HEK293 (cell line): ENCODE data around the gene ZNF33B.

ENCODE experiments used
- CTCF ChIA-PET: fragments of 350-600 bp; formaldehyde crosslinking; extraction: SDS; loops from one replicate; lab custom pipeline; 2021; ENCODE audit warnings: antibody characterized with exemption; lab: Yijun Ruan, JAX
- POLR2A ChIA-PET: fragments of 300-600 bp; formaldehyde crosslinking; extraction: SDS; loops from one replicate; lab custom pipeline; 2020; ENCODE audit warnings: antibody characterized with exemption, inconsistent platforms; lab: Yijun Ruan, JAX
- H3K27ac ChIP-seq: fragments of 200-500 bp; sonication (Bioruptor generic); 2 replicates; pipeline ENCODE4 v1.5.1; 2014; ENCODE audit warnings: low read depth, low read length, control low read depth, inconsistent platforms; ENCODE audit errors: extremely low read depth
- H3K36me3 ChIP-seq, 2 experiments: fragments of 200-500 bp in 1 of 2; sonication (Bioruptor generic) in 1 of 2; 1 replicate in 1 of 2; 2 replicates in 1 of 2; pipeline ENCODE4 v1.5.1; 2014 to 2017; ENCODE audit warnings: inconsistent platforms in 2 of 2, low read length in 2 of 2; ENCODE audit not compliant: control insufficient read depth in 2 of 2, insufficient read depth in 1 of 2
- H3K4me1 ChIP-seq: fragments of 200-500 bp; sonication (Bioruptor generic); 2 replicates; pipeline ENCODE4 v1.5.1; 2014; ENCODE audit warnings: mild to moderate bottlenecking, low read length, inconsistent platforms; ENCODE audit not compliant: control insufficient read depth, insufficient read depth
- H3K4me3 ChIP-seq: 2 replicates; pipeline ENCODE4 v1.5.1; 2011; ENCODE audit warnings: low read depth, mild to moderate bottlenecking, control low read depth, low read length, moderate library complexity
- H3K9me3 ChIP-seq: fragments of 200-500 bp; sonication (Bioruptor generic); 2 replicates; pipeline ENCODE4 v1.5.1; 2014; ENCODE audit warnings: low read depth, low read length, inconsistent platforms; ENCODE audit not compliant: control insufficient read depth, insufficient read depth
- ATF2 ChIP-seq: fragments of 450-650 bp; formaldehyde crosslinking; IDR thresholded peaks from 2 replicates; pipeline ENCODE4 v1.5.1; 2016; ENCODE audit warnings: missing biosample characterization, missing genetic modification characterization, low read depth
- GLI4 ChIP-seq: fragments of 450-650 bp; formaldehyde crosslinking; IDR thresholded peaks from 2 replicates; pipeline ENCODE4 v1.5.1; 2016; ENCODE audit warnings: missing biosample characterization, missing genetic modification characterization
- HOXA7 ChIP-seq: sonication (generic); formaldehyde crosslinking; IDR thresholded peaks from 2 replicates; pipeline ENCODE4 v1.8.1; 2022; ENCODE audit warnings: missing genetic modification reagents, borderline replicate concordance
- IKZF3 ChIP-seq: fragments of 450-650 bp; IDR thresholded peaks from 2 replicates; pipeline ENCODE4 v1.5.0; 2018; ENCODE audit warnings: missing biosample characterization, mild to moderate bottlenecking, missing genetic modification characterization, moderate library complexity
- INSM2 ChIP-seq: fragments of 450-650 bp; formaldehyde crosslinking; IDR thresholded peaks from 2 replicates; pipeline ENCODE4 v1.5.1; 2016; ENCODE audit warnings: missing biosample characterization, missing genetic modification characterization
- KLF8 ChIP-seq: fragments of 450-650 bp; formaldehyde crosslinking; IDR thresholded peaks from 2 replicates; pipeline ENCODE4 v1.5.1; 2016; ENCODE audit warnings: missing biosample characterization, missing genetic modification characterization
- TCF7L2 ChIP-seq: IDR thresholded peaks from 2 replicates; pipeline ENCODE4 v1.6.1; 2011; ENCODE audit warnings: low read depth, mild to moderate bottlenecking, inconsistent platforms, low read length, moderate library complexity, borderline replicate concordance
- ZBTB8A ChIP-seq: fragments of 450-650 bp; formaldehyde crosslinking; IDR thresholded peaks from 2 replicates; pipeline ENCODE4 v1.5.1; 2016; ENCODE audit warnings: missing biosample characterization, missing genetic modification characterization
- ZFP3 ChIP-seq: fragments of 450-650 bp; formaldehyde crosslinking; IDR thresholded peaks from 2 replicates; pipeline ENCODE4 v1.5.1; 2016; ENCODE audit warnings: low read depth, missing biosample characterization, missing genetic modification characterization
- ZNF121 ChIP-seq: fragments of 450-650 bp; formaldehyde crosslinking; IDR thresholded peaks from 2 replicates; pipeline ENCODE4 v1.5.1; 2016; ENCODE audit warnings: missing biosample characterization, missing genetic modification characterization
- ZNF138 ChIP-seq: fragments of 450-650 bp; formaldehyde crosslinking; IDR thresholded peaks from 2 replicates; pipeline ENCODE4 v1.5.1; 2016; ENCODE audit warnings: missing biosample characterization, missing genetic modification characterization, borderline replicate concordance
- ZNF184 ChIP-seq: fragments of 450-650 bp; IDR thresholded peaks from 2 replicates; pipeline ENCODE4 v1.5.1; 2018; ENCODE audit warnings: missing biosample characterization, mild to moderate bottlenecking, missing genetic modification characterization
- ZNF280C ChIP-seq: fragments of 450-650 bp; formaldehyde crosslinking; IDR thresholded peaks from 2 replicates; pipeline ENCODE4 v1.5.1; 2016; ENCODE audit warnings: missing biosample characterization, missing genetic modification characterization
- ZNF341 ChIP-seq: fragments of 450-650 bp; formaldehyde crosslinking; IDR thresholded peaks from 2 replicates; pipeline ENCODE4; 2016; ENCODE audit warnings: low read depth, missing biosample characterization, missing genetic modification characterization
- ZNF510 ChIP-seq: fragments of 450-650 bp; formaldehyde crosslinking; IDR thresholded peaks from 2 replicates; pipeline ENCODE4 v1.5.1; 2018; ENCODE audit warnings: mild to moderate bottlenecking, missing genetic modification characterization, missing biosample characterization; ENCODE audit not compliant: insufficient replicate concordance
- ZNF514 ChIP-seq: fragments of 450-650 bp; formaldehyde crosslinking; IDR thresholded peaks from 2 replicates; pipeline ENCODE4 v1.5.1; 2016; ENCODE audit warnings: missing biosample characterization, missing genetic modification characterization
- ZNF521 ChIP-seq: fragments of 450-650 bp; formaldehyde crosslinking; IDR thresholded peaks from 2 replicates; pipeline ENCODE4 v1.5.1; 2017; ENCODE audit warnings: missing biosample characterization, mild to moderate bottlenecking, missing genetic modification characterization
- ZNF530 ChIP-seq: fragments of 450-650 bp; formaldehyde crosslinking; IDR thresholded peaks from 2 replicates; pipeline ENCODE4 v1.5.1; 2016; ENCODE audit warnings: low read depth, missing biosample characterization, missing genetic modification characterization
- ZNF580 ChIP-seq: fragments of 450-650 bp; formaldehyde crosslinking; IDR thresholded peaks from 2 replicates; pipeline ENCODE4 v1.5.1; 2016; ENCODE audit warnings: missing biosample characterization, missing genetic modification characterization
- ZNF629 ChIP-seq: fragments of 450-650 bp; formaldehyde crosslinking; IDR thresholded peaks from 2 replicates; pipeline ENCODE4 v1.5.1; 2017; ENCODE audit warnings: missing biosample characterization, missing genetic modification characterization
- ZNF658 ChIP-seq: fragments of 450-650 bp; formaldehyde crosslinking; IDR thresholded peaks from 2 replicates; pipeline ENCODE4; 2016; ENCODE audit warnings: missing biosample characterization, missing genetic modification characterization
- ZNF692 ChIP-seq: fragments of 450-650 bp; formaldehyde crosslinking; IDR thresholded peaks from 2 replicates; pipeline ENCODE4 v1.5.1; 2016; ENCODE audit warnings: missing biosample characterization, missing genetic modification characterization
- ZNF768 ChIP-seq: fragments of 450-650 bp; formaldehyde crosslinking; IDR thresholded peaks from 2 replicates; pipeline ENCODE4 v1.5.1; 2018; ENCODE audit warnings: missing biosample characterization, mild to moderate bottlenecking, missing genetic modification characterization
- ZNF843 ChIP-seq: fragments of 450-650 bp; formaldehyde crosslinking; IDR thresholded peaks from 2 replicates; pipeline ENCODE4 v1.5.1; 2016; ENCODE audit warnings: missing biosample characterization, missing genetic modification characterization
- TF ChIP-seq, protein P1 (sequence below): fragments of 450-650 bp; formaldehyde crosslinking; IDR thresholded peaks from 2 replicates; pipeline ENCODE4 v1.5.1; 2016; ENCODE audit warnings: missing biosample characterization, missing genetic modification characterization
- TF ChIP-seq, protein P2 (sequence below): fragments of 450-650 bp; formaldehyde crosslinking; IDR thresholded peaks from 2 replicates; pipeline ENCODE4 v1.5.1; 2016; ENCODE audit warnings: missing biosample characterization, missing genetic modification characterization
- TF ChIP-seq, protein P3 (sequence below): IDR thresholded peaks from 2 replicates; pipeline ENCODE4 v1.6.1; 2011; ENCODE audit warnings: mild to moderate bottlenecking, low read depth, low read length, borderline replicate concordance

The ZNF33B gene

DNA sequence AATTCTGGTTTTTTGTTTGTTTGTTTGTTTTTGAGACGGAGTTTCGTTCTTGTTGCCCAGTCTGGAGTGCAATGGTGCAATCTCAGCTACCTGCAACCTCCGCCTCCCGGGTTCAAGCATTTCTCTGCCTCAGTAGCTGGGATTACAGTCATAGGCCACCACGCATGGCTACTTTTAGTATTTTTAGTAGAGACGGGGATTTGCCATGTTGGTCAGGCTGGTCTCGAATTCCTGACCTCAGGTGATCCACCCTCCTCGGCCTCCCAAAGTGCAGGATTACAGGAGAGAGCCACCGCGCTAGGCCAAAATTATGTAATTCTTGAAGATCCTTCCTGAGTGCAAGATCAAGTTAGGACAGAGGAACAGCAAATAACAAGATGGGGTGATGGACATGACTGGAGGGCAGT, 719 bp downstream of the ZNF33B start (continued):
- TF ChIP-seq ZNF138 (tag by site-specific recombination) (no peak), ZNF510 (tag by site-specific recombination) (no peak), ZNF580 (tag by site-specific recombination) (no peak; the same call in 1 of the 2 replicates), ZNF521 (tag by site-specific recombination) (no peak), IKZF3 (no peak), ZBTB8A (tag by site-specific recombination) (no peak), GLI4 (tag by site-specific recombination) (0 out of 2 replicates have a peak, but pooled peaks have one; percentile 13), INSM2 (tag by site-specific recombination) (0 out of 2 replicates have a peak, but pooled peaks have one; percentile 26), HOXA7 (CRISPR knock-in tag) (no peak), ZNF692 (no peak), ZNF514 (no peak), ZNF121 (tag by site-specific recombination) (no peak), KLF8 (tag by site-specific recombination) (no peak), ZNF280C (tag by site-specific recombination) (no peak), ATF2 (tag by site-specific recombination) (no peak), ZNF530 (tag by site-specific recombination) (no peak)
- TF ChIP-seq, protein P1, sequence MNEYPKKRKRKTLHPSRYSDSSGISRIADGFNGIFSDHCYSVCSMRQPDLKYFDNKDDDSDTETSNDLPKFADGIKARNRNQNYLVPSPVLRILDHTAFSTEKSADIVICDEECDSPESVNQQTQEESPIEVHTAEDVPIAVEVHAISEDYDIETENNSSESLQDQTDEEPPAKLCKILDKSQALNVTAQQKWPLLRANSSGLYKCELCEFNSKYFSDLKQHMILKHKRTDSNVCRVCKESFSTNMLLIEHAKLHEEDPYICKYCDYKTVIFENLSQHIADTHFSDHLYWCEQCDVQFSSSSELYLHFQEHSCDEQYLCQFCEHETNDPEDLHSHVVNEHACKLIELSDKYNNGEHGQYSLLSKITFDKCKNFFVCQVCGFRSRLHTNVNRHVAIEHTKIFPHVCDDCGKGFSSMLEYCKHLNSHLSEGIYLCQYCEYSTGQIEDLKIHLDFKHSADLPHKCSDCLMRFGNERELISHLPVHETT (tag by site-specific recombination), result no peak

GRCh38 chr10:42637142-42637541, 1.2 kb downstream of the ZNF33B start:
- no peaks in the 10 kb centered on the region for H3K9me3 ChIP-seq
- CTCF ChIA-PET, result interaction anchor here (0.6 kb wide), 1 partner anchor 116 kb away, joined by 3 read pairs; no protein-coding TSS in a partner anchor
- H3K4me1 ChIP-seq, result no peaks in the 10 kb centered on the region
- no peak overlapping the region for H3K4me3 ChIP-seq
- no peak overlapping the region for H3K27ac ChIP-seq
- POLR2A ChIA-PET, result no interaction called here
- peaks cover 6 to 16% of the 10 kb centered on the region in 2 experiments; a peak in 2 of 3 replicates for H3K36me3 ChIP-seq
- TF ChIP-seq ZNF658 (tag by site-specific recombination), result no peak
- TF ChIP-seq ZNF184 (tag by site-specific recombination), result no peak
- TF ChIP-seq TCF7L2, result no peak
- no peak for TF ChIP-seq ZNF341 (tag by site-specific recombination)
- TF ChIP-seq ZNF843 (tag by site-specific recombination), result no peak
- no peak for TF ChIP-seq ZNF629 (tag by site-specific recombination)
- TF ChIP-seq, protein P2, sequence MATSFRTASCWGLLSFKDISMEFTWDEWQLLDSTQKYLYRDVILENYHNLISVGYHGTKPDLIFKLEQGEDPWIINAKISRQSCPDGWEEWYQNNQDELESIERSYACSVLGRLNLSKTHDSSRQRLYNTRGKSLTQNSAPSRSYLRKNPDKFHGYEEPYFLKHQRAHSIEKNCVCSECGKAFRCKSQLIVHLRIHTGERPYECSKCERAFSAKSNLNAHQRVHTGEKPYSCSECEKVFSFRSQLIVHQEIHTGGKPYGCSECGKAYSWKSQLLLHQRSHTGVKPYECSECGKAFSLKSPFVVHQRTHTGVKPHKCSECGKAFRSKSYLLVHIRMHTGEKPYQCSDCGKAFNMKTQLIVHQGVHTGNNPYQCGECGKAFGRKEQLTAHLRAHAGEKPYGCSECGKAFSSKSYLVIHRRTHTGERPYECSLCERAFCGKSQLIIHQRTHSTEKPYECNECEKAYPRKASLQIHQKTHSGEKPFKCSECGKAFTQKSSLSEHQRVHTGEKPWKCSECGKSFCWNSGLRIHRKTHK (tag by site-specific recombination), result no peak
- TF ChIP-seq, protein P3, sequence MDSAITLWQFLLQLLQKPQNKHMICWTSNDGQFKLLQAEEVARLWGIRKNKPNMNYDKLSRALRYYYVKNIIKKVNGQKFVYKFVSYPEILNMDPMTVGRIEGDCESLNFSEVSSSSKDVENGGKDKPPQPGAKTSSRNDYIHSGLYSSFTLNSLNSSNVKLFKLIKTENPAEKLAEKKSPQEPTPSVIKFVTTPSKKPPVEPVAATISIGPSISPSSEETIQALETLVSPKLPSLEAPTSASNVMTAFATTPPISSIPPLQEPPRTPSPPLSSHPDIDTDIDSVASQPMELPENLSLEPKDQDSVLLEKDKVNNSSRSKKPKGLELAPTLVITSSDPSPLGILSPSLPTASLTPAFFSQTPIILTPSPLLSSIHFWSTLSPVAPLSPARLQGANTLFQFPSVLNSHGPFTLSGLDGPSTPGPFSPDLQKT, result no peak
- no peak for TF ChIP-seq ZFP3
- no peak for TF ChIP-seq ZNF768 (tag by site-specific recombination)
